HG03469 (cell line): Measurements from ENCODE around the gene HSPA12A.

Source experiments
- ATAC-seq: cut with Tn5 transposase; IDR thresholded peaks from one replicate; pipeline ENCODE4 v1.9.1; 2021; ENCODE audit warnings: mild to moderate bottlenecking, moderate library complexity, moderate number of reproducible peaks; ENCODE audit not compliant: unreplicated experiment

HSPA12A gene

DNA sequence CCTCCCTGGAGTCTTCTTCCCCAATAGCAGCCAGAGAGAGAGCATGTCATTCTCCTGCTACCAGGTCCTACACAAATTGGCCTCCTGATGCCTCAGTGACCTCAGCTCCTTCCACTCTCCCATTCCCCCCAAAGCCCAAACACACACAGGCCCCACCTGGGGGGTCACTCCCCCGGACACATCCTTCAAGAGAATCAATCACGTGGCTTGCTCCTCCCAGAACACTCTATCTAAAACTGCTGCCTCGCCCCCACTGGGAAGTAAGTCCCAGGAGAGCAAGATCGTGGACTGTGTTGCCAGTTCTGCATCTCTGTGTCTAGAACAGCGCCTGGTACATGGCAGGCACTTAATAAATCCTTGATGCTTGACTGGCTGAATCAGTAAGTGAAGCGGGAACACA, 2.5 kb upstream of the HSPA12A start:
- no peak for ATAC-seq

DNA sequence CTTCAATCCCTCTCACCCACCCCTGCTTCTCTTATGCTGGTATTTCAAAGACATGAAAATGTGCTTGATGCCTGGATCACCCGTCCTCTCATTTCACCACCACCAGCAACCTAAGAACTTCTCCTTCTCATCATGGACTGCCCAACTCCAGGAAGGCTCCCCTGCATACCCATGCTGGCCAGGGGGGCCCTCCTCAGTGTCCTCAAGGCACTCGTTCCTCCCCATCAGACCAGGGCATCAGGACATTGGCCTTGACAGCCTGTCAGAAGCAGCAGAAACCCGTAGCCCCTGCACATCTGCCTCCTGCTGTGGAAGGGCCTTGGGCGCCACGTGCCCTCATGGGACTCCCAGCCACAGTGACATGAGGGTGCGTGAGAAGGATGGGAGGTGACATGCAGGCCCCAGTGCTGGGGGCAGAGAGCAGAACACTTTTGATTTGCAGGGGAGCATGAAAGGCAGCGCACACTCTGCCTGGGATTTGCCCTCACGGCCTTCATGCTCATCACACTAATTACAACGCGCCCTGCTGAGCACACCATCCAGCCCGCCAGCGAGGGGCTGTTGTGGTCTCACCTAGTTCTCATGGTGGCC, 1.9 kb upstream of the HSPA12A start:
- no peak for ATAC-seq

DNA sequence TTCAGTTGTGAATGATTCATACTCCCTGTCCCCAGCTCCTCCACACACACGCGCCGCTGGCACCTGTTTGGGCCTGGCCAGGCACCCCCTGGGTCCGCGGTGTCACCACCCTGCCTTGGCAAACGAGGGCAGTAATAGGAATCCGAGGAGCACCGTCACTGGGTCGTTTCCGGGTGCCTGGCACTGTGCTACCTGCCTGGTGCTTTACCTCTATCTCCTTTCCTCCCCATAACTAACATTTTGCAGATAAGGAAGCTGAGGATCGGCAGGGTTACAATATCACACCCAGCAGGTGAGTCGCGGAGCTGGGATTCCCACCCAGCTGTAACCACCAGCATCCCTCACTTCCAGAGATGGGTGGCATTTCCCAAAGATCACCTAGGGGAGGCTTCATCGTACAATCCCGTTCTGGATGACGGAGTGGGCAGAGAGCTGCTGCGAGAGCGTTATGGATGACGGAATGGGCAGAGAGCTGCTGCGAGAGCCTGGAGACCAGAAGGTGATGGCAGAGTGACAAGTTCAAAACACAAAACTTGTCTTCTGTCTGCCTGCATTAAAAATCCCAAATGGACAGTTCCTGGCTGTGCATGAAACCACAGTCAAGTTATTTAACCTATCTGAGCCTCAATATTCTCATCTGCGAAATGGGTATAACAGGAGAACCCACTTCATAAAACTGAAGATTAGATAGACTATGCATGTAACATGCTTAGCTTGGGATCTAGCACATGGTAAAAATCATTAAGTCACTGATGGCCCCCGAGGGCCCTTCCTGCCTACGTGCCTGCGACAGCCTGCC, 1.1 kb upstream of the HSPA12A start:
- ATAC-seq = no peak

DNA sequence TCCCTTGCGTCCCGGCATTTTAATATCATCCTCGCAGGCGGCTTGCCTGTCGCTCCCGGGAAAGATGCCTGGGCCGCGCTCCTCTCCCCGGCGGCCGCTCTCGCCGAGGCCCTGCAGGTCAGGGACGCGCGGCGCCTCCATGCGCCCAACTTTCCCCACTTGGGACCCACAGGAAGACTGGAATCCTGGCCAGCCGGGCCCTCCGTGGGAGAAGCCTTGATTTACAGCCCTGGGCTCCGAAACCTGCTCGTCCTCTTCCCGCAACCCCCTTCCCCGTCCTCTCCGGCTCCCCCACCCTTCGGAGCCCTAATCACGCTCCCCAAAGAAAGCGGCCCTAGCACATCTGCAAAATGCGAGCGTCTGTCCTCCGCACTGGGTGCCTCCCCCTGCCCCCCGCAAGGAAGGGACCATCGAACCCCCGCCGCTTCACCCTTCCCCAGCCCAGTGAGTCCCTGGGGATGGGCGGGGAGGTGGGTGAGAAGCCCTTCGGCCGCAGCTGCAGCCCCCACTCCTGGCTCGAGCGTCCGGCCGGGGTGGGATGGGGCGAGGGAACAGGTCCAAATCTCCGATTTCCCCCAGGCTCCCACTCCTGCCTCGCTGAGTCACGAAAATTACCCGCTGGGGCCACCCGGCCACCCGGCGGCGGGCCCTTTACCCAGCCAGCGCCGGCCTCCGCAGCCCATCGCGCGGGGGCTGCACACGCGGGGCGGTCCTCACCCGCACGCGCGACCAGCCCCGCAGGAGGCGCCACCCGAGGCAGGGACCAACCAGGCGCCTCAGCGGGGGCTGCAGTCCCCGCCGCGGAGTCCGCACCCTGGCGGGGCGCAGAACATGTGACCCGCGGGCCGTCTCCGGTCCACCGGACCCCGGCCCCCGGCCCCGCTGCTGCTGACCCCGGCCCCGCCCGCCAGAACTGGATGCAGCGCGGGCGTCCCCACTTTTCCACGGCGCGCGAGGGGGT, 695 bp downstream of the HSPA12A start:
- no peak for ATAC-seq

DNA sequence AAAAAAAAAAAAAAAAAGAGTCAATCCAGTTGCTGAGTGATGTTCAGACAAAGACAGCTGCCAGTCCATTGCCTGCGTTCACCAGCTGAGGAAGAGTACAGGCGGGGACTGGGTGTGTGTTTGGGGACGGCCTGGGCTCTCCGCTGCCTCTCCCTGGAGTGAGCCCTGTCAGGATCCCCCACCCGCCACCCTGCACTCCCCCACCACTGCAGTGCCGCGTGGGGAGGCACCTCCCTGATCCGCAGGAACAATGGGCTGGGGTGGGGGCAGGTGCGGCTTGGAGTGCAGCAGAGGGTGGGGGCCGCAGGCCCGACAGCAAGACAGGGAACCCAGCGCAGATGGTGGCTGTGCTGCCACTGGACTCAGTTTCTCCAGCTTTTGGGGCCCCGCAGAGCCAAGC, 1.4 kb downstream of the HSPA12A start:
- no peak for ATAC-seq

DNA sequence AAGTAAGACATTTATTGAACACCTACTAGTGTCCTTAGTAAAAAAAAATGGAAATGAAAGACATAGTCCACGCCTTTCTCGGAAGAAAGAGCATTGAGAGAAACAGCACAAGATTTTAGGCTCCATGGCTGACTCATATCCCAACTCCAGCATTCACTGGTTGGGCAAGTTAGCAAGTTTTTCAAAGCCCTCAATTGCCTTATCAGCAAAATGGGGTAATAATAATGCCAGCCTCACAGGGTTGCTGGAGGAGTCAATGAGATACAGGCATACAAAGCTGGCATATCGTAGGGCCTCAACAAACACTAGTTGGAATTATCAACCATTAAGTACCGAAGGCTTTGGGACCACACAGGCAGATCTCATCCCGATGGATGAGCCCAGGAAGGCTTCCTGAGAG, 4.0 kb downstream of the HSPA12A start:
- no peak for ATAC-seq

DNA sequence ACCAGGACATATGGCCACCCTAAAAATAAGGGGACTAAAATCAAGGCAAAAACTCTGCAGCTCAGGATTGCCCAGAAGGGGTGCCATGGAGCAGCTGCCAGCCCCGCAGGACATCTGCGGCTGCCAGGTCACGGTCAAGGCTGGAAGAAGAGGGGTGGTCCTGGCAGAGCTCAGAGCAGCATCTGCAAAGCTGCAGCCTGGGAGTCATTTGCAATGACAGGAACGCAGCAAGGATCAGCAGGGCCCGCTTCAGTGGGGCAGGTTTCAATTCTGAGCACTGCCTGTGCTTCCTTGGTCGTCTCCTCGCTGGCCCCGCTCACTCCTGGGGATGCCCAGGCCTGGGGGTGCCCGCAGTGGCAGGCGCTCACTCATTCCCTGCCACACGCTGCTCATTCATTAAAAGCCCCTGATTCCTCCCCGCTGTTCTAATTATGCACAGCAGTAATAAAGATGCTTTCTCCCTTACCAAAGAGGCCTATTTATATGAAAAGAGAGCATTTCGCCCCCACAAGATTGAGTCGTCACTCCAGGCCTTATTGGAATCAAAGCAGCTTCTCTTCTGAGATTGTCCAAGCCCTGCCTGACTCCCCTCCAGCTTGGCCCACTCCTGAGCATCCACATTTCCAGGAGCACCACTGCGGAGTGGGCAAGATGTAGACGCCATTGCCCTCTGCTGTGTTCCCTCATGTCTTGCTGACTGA, 4.6 kb downstream of the HSPA12A start:
- ATAC-seq = no peak

DNA sequence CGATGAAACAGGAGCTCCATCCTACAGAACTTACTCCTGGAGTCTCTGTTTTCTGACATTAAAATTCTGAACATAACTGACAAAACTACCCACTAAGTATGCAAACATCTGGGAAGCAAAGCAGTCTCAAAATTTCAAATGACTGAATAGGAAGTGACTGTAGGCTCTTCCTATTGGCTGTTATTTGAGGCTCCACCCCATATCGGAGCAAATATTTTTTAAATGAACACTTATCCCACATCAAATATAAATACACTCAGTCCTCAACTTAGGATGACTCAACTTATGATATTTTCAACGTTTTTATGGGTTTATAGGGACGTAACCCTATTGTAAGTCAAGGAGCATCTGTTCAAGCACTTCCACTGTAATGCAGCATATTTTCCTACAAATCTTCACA, 8.8 kb downstream of the HSPA12A start:
- ATAC-seq = no peak

DNA sequence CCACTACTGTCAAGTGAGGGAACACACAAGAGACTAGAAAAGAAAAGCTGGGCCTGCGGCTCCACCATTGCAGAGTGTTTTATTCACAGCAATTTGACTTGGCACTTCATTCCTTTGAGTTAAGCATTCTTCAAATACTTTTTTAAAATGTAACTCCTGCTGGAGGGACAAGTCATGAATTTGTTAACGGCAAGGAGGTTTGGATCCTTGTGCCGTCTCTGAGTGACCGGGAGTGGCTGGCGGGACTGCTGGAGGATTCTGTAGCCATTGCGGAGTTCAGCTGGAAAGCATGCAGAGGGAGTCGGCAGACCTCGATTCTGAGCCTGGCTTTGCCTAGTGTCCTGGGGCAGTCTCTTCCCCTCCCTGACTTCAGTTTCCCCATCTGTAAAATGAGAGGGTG, 9.8 kb downstream of the HSPA12A start:
- ATAC-seq = no peak

DNA sequence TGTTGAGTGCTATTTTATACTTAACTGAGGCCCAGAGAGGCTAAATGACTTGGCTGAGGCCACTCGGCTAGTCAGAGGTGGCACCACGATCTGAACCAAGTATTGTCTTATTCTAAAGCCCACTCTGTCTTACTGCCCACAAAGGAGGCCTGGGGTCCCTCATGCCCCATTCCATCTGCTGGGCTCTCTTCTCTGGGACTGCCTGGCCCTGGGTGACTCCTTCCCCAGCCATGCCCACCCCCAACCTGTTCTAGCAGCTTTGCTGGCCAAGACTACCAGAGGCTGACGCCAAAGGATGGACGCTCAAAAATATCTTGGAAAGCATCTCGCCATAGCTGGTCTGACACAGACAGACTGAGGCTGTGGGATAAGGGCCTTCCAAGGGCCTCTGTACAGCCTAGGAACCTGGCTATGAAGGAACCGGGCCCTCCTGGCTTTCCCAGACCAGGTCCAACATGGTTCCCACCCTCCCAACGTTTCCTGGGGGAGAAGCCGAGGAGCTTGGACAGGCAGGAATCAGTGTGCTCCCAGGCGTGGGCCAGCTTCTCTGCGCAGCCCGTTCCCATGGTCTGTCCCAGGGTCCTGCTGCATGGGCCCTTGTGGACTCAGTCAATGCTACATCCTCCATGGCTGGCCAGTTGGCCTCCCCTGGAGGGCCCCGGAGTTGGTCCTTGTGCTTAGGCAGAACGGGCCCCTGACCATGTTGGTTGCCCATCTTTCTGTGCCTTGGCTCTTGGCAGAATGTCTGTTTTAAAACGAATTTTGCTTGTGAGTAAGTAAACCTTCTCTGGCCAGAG, 11.7 kb downstream of the HSPA12A start:
- no peak for ATAC-seq

DNA sequence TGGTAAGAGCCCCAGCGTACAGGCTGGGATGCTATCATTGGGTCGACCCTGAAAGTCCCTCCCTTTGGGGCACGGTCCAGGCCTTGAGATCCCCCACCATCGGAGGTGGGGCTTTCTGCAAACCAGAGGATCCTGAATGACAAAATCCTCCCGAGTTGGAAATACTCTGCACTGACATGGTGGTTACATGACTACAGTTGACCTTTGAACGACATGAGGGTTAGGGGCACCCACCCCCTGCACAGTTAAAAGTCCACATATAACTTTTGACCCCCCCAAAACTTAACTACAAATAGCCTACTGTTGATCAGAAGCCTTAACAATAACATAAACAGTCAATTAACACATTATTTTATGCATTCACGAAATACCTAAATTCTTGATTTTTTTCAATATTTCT, 13.1 kb downstream of the HSPA12A start:
- no peak for ATAC-seq

DNA sequence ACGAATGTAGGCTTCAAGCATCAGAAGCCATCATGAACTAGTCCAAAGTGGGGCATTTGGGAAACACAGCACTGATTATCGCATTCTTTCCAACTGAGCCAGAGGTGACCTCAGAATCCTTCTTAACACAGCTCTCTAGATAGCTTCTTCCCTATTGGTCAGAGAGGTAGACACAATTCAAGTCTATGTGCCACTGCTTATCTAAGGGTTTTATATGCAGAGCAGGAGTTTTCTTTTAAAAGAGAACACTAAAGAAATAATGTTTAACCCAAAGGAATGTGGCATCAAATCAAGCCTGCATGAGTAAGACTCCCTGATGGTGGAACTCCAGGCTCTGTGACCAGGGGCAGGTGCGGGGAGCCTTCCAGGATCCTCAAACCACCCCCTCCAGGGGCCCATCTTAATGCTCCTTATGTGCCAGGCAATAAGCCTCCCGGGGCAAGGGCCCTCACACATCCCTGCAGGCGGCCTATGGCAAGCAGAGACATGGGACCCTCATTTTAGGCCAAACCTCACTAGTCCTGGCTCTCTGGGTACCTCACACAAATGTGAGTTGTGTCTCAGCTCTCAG, 13.8 kb downstream of the HSPA12A start:
- ATAC-seq = no peak

DNA sequence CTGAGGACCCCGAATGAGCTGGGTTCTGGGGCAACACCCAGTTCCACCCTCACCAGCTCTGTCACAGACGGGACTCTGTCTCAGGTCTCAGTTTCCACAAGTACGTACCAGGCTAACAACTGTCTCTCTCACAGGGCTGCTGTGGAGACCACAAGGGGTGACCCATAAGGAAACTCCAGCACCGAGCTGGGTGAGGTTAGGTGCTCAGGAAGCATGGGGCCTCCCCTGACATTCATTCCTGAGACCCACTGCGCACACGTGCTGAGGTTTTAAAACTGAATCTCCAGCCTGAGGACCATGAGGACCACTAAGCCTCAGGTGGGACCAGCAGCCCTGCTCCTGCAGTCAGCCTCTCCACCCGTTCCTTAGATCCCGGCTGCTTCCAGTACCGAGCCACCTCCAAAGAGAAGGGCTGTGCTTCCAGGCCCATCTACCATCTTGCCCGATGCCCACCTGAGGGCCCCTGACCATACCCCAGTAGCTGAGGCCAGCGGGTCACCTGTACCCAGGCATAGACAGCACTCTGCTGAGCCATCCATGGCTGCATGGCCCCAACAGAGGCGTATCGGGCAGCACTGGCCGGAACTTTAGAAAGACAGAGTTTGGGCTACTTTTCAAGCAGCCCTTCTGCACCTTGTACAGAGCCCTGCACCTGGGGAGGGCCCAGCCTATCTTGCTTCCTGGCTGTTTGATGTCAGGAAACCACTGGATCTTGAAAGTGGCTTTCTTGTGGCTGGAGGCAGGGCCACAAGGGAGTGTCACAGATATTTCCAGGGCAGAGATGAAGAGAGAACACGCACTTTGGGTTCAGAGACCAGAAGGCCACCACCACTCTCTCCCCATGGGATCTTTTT, 18.7 kb downstream of the HSPA12A start:
- ATAC-seq = no peak

DNA sequence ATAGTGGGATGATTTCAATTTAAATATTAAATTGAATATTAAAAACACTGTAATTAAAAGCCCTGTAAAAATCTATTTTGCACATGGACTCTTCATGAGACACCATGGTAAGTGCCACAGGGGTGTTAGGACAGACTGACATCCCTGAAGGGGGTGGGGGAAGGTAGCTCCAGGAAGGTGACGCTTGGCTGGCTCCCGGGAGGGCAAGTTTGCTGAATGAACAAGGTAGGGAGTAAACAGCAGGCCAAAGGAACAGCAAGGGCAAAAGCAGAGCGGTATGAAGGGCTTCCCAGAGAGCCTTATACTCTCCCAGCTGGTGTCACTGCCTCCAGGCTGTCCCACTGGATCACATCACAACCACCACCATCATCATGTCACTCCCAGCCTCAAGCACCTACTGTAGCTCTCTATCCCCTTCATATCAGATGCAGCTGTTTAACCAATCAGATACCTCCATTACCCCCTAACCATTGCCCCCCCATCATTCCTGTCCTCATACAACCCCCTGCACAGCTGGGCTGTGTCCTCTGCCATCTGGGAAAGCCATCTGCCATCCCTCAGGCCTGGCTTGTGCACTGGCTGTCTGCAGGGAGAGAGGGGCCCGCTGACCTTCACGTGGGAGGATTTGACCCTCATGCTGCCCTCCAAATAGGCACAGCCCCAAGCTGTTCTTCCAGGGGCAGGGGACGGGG, 19.5 kb downstream of the HSPA12A start:
- no peak for ATAC-seq

DNA sequence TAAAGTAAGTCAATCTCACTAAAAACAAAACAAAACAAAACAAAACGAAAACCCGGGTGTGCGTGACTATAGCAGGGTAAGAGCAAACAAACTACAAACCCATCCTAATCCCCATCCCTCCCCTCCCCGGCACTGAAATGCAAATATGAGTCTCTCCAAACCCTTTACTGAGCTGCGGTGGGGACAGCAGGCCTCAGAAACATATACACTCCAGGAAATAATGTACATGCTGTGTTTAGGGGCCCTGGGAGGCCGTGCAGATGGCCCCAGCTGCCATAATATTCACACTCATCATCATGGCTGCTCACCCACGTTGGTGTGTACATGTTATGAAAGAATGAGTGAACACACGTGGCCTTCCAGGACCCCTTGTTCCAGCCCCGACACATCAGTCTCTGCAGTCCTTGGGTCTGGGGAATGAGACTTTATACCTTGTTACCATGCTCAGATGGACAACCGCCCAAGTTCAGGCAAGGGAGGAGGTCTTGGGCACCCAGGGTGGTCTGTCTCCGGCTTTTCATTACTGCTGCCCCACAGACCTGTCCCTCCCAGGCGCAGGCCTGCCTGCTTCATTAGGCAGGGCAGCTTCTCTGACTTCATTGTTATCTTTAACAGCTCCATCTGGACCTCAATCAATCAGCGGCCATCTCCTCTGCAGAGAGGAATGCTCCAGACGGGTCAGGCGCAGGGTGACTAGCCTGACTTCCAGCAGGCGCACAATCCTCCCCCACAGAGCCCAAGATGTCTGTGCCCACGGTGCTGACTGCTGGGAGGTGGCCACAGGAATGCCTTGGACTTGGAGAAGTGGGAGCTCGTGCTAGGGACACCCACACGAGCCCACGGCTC, 20.6 kb downstream of the HSPA12A start:
- ATAC-seq = no peak

DNA sequence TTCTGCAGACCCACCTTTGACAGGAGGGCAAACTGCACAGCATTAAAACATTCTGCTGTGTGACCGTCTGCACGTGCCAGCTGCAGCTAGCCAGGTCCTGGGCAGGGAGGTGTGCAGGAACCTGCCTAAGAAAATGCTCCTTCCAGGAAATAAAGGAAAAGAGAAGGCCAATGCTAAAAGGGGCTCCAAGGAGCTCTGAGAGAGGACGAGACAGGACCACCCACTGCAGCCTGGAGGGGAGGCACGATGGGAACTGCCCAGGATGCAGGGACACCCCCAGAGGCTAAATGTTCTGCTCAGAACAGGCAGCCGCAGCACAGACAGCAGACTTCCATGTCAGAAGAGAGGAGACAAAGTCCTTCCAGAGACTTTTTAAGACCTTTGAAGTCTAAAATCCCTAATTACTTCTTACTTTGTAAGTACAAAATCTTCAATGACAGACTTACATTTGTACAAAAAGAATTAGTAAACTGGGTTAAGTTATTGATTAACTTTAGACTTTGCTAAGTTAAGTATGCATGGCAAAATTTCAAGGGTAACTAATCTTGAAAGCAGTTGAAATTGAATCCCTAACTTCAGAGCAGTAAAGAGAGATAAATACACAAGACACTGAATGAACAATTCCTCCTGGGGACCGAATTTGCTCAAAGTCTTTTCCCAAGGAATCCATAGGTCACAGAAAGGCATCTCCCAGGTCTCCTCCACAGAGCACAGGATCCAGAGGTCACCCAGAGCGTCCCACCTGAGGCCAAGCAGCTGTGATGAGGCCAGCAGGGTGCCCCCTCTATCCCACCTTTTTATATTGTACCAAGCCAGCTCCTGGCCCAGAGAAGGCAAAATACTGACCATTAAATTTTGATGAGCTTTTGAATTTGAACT, 21.5 kb downstream of the HSPA12A start:
- no peak for ATAC-seq
